Tibial artery (tissue), 4 donors: Measurements from ENCODE around the gene FGF3.

Experiments used
- DNase-seq, 2 donors: peaks; one replicate each; pipeline ENCODE4 v3.0.0-alpha.2; 2019
- H3K27ac ChIP-seq, 2 donors: fragments of 200-600 bp; sonication (generic) in 1 of 2; 1 replicate in 1 of 2; 2 replicates in 1 of 2; pipeline ENCODE4 v1.5.1; 2018 to 2019; ENCODE audit warnings: mild to moderate bottlenecking in 1 of 2
- H3K27me3 ChIP-seq, 2 donors: fragments of 200-600 bp; sonication (generic) in 1 of 2; one replicate each; pipeline versions ENCODE4 v1.5.1 to v1.6.0; 2016 to 2019
- H3K36me3 ChIP-seq, 3 donors: fragments of 200-600 bp; sonication (generic) in 2 of 3; one replicate each; pipeline ENCODE4 v1.5.1; 2016 to 2019; ENCODE audit warnings: mild to moderate bottlenecking in 2 of 3
- H3K4me1 ChIP-seq, 4 donors: fragments of 200-600 bp; sonication (generic) in 2 of 4; 1 replicate in 3 of 4; 2 replicates in 1 of 4; pipeline ENCODE4 v1.5.1; 2016 to 2019
- H3K4me3 ChIP-seq, 2 donors: fragments of 200-600 bp; sonication (generic) in 1 of 2; 1 replicate in 1 of 2; 2 replicates in 1 of 2; pipeline ENCODE4 v1.5.1; 2018 to 2019; ENCODE audit warnings: mild to moderate bottlenecking in 2 of 2
- H3K9me3 ChIP-seq, 3 donors: fragments of 200-600 bp; sonication (generic) in 1 of 3; one replicate each; pipeline ENCODE4 v1.5.1; 2016 to 2019
- CTCF ChIP-seq, 2 experiments: fragments of 200-600 bp in 1 of 2; fragments of 450-650 bp in 1 of 2; IDR thresholded peaks; one replicate each; pipeline ENCODE4 v1.5.1; 2017 to 2019; ENCODE audit warnings: antibody characterized with exemption in 2 of 2, mild to moderate bottlenecking in 1 of 2, moderate library complexity in 1 of 2
- intact Hi-C: fragments of 100-400 bp; cut with DNase I; formaldehyde crosslinking; loops from one replicate; pipeline ENCODE4 v1.15.0; 2023; ENCODE audit warnings: low total_unique reads

The FGF3 gene

GRCh38 chr11:69799582-69799981, 19.6 kb downstream of the FGF3 start:
- H3K4me1 ChIP-seq = no peaks in the 10 kb centered on the region
- DNase-seq = no peak
- H3K9me3 ChIP-seq = no peaks in the 10 kb centered on the region
- no peak overlapping the region for H3K4me3 ChIP-seq
- no peaks in the 10 kb centered on the region for H3K36me3 ChIP-seq
- no peak for TF ChIP-seq CTCF (IDR thresholded peaks at IDR 0.05)
- intact Hi-C loops = no loop called here
- H3K27me3 ChIP-seq = peaks cover 0 to 30% of the 10 kb centered on the region in 2 donors
- H3K27ac ChIP-seq = no peak overlapping the region

- no peaks in the 10 kb centered on the region for H3K4me1 ChIP-seq
- intact Hi-C loops = no loop called here
- no peaks in the 10 kb centered on the region for H3K36me3 ChIP-seq
- peaks cover 0 to 30% of the 10 kb centered on the region in 2 donors for H3K27me3 ChIP-seq
- H3K27ac ChIP-seq = no peak overlapping the region
- TF ChIP-seq CTCF (IDR thresholded peaks at IDR 0.05) = no peak
- no peaks in the 10 kb centered on the region for H3K9me3 ChIP-seq
- DNase-seq = no peak
- no peak overlapping the region for H3K4me3 ChIP-seq
Measured at GRCh38 chr11:69799097-69799496, 20.1 kb downstream of the FGF3 start.

GRCh38 chr11:69797737-69798528, 21.3 kb downstream of the FGF3 start:
- no peaks in the 10 kb centered on the region for H3K9me3 ChIP-seq
- H3K27ac ChIP-seq = no peak overlapping the region
- intact Hi-C loops = no loop called here
- no peaks in the 10 kb centered on the region for H3K4me1 ChIP-seq
- no peak for DNase-seq
- H3K4me3 ChIP-seq = no peak overlapping the region
- H3K36me3 ChIP-seq = no peaks in the 10 kb centered on the region
- TF ChIP-seq CTCF (IDR thresholded peaks at IDR 0.05) = no peak
- peaks cover 0 to 30% of the 10 kb centered on the region in 2 donors for H3K27me3 ChIP-seq

- H3K27me3 ChIP-seq = peaks cover 0 to 30% of the 10 kb centered on the region in 2 donors
- no peak overlapping the region for H3K4me3 ChIP-seq
- no peaks in the 10 kb centered on the region for H3K4me1 ChIP-seq
- intact Hi-C loops = no loop called here
- no peak for TF ChIP-seq CTCF (IDR thresholded peaks at IDR 0.05)
- no peak overlapping the region for H3K27ac ChIP-seq
- no peaks in the 10 kb centered on the region for H3K36me3 ChIP-seq
- DNase-seq = no peak
- no peaks in the 10 kb centered on the region for H3K9me3 ChIP-seq
Measured at GRCh38 chr11:69797156-69797555, 22.1 kb downstream of the FGF3 start.

GRCh38 chr11:69796063-69796462, 23.2 kb downstream of the FGF3 start:
- Histone ChIP-seq H3K9me3 (no peaks in the 10 kb centered on the region), H3K4me1 (no peaks in the 10 kb centered on the region), H3K27me3 (peaks cover 0 to 22% of the 10 kb centered on the region in 2 donors), H3K36me3 (no peaks in the 10 kb centered on the region), H3K27ac (no peak overlapping the region), H3K4me3 (no peak overlapping the region)
- intact Hi-C loops = no loop called here
- DNase-seq = no peak
- TF ChIP-seq CTCF (IDR thresholded peaks at IDR 0.05) = no peak
